Natural killer cell (primary cell): ENCODE results near the gene KLK2. TPM values are rescaled to one million over a fixed set of nuclear protein-coding genes. Genes with fewer than 3 reads are reported as not detected.

Experiments used
- ATAC-seq, 3 donors: fragments of 150-1000 bp in 2 of 3; fragments of 200-7000 bp in 1 of 3; cut with Tn5 transposase; 1 replicate in 1 of 3; 2 replicates in 2 of 3; pipeline ENCODE4 v1.10.0; 2021; ENCODE audit warnings: mild to moderate bottlenecking in 2 of 3, moderate library complexity in 2 of 3
- DNase-seq, 2 donors: peaks; one replicate each; pipeline versions ENCODE4 v3.0.0 to v3.0.0-alpha.2; 2013 to 2021; ENCODE audit warnings: mixed read lengths in 1 of 2
- H3K27ac ChIP-seq: one replicate; pipeline ENCODE4 v1.5.1; 2013; ENCODE audit warnings: mild to moderate bottlenecking, low read length
- H3K27me3 ChIP-seq: one replicate; pipeline ENCODE4 v1.6.1; 2013; ENCODE audit warnings: low read length; ENCODE audit not compliant: control insufficient read depth, insufficient read depth
- H3K36me3 ChIP-seq: one replicate; pipeline ENCODE4 v1.6.1; 2013; ENCODE audit warnings: low read length; ENCODE audit not compliant: control insufficient read depth, insufficient read depth
- H3K4me1 ChIP-seq: one replicate; pipeline ENCODE4 v1.6.1; 2013; ENCODE audit warnings: low read length; ENCODE audit not compliant: control insufficient read depth, insufficient read depth
- H3K4me3 ChIP-seq: one replicate; pipeline ENCODE4 v1.5.1; 2013; ENCODE audit warnings: low read length
- H3K9me3 ChIP-seq: one replicate; pipeline ENCODE4 v1.6.1; 2013; ENCODE audit warnings: low read length; ENCODE audit not compliant: control insufficient read depth, insufficient read depth
- H3K27ac Mint-ChIP-seq, 2 donors: one replicate each; pipeline ENCODE4 v1.8.0; 2022; ENCODE audit warnings: mild to moderate bottlenecking in 2 of 2, mixed read lengths in 2 of 2, moderate library complexity in 1 of 2
- H3K27me3 Mint-ChIP-seq, 2 donors: one replicate each; pipeline ENCODE4 v1.8.0; 2022; ENCODE audit warnings: low read depth in 2 of 2, mixed read lengths in 2 of 2
- H3K36me3 Mint-ChIP-seq: one replicate; pipeline ENCODE4 v1.8.0; 2022; ENCODE audit warnings: mixed read lengths
- H3K4me1 Mint-ChIP-seq, 2 donors: one replicate each; pipeline ENCODE4 v1.8.0; 2022; ENCODE audit warnings: mixed read lengths in 2 of 2
- H3K4me3 Mint-ChIP-seq: one replicate; pipeline ENCODE4 v1.8.0; 2022; ENCODE audit warnings: mild to moderate bottlenecking, moderate library complexity, mixed read lengths
- H3K9me3 Mint-ChIP-seq, 2 donors: one replicate each; pipeline ENCODE4 v1.8.0; 2022; ENCODE audit warnings: mixed read lengths in 2 of 2
- CTCF ChIP-seq: fragments of 200-600 bp; IDR thresholded peaks from one replicate; pipeline ENCODE4 v1.8.0; 2022; ENCODE audit warnings: antibody characterized with exemption
- WGBS: methylation state at CpG from one replicate; pipeline ENCODE4 v1.1.7; 2013; ENCODE audit warnings: missing lambda C conversion rate; ENCODE audit not compliant: insufficient coverage; 5-methylcytosine and 5-hydroxymethylcytosine counted together
- intact Hi-C: fragments of 100-400 bp; cut with micrococcal nuclease; formaldehyde crosslinking; loops from one replicate; pipeline ENCODE4 v1.14.2; 2022
- total RNA-seq, 4 donors: library from RNA; stranded (reverse); fragments of 120-200 nt in 1 of 4; gene quantifications; one replicate each; pipeline versions ENCODE4 v1.2.3 to v1.2.4, GENCODE V29; 2013 to 2022

The KLK2 gene
- total RNA-seq, 3 donors from 2014 or later (not counting 1 experiment from before 2014, with no cell fraction given): not detected

GRCh38 chr19:50838239-50838638 is 35.0 kb upstream of the KLK2 start:
- ATAC-seq (peak in 1 of 3 donors; percentile 35), DNase-seq (peak in 1 of 2 donors; percentile 13)
- no peaks in the 10 kb centered on the region for H3K9me3 ChIP-seq
- TF ChIP-seq CTCF: no peak
- H3K27ac ChIP-seq: no peak overlapping the region
- Mint-ChIP-seq H3K4me1 (peaks cover 5 to 21% of the 10 kb centered on the region in 2 donors), H3K36me3 (peaks cover 2% of the 10 kb centered on the region), H3K4me3 (no peak overlapping the region), H3K27ac (no peak overlapping the region), H3K27me3 (peaks cover 15 to 24% of the 10 kb centered on the region in 2 donors), H3K9me3 (peaks cover 0 to 2% of the 10 kb centered on the region in 2 donors)
- intact Hi-C loops: no loop called here
- H3K4me3 ChIP-seq: no peak overlapping the region
- WGBS: 17% methylated on average over 6 of the region's 6 CpGs
- H3K4me1 ChIP-seq: peaks cover 12% of the 10 kb centered on the region
- H3K36me3 ChIP-seq: no peaks in the 10 kb centered on the region
- H3K27me3 ChIP-seq: peaks cover 8% of the 10 kb centered on the region

- no peak for DNase-seq
- TF ChIP-seq CTCF: no peak
- Histone ChIP-seq H3K36me3 (no peaks in the 10 kb centered on the region), H3K9me3 (peaks cover 4% of the 10 kb centered on the region), H3K4me1 (peaks cover 12% of the 10 kb centered on the region), H3K4me3 (no peak overlapping the region), H3K27me3 (peaks cover 8% of the 10 kb centered on the region), H3K27ac (no peak overlapping the region)
- 85% methylated on average over 9 of the region's 10 CpGs for WGBS
- Mint-ChIP-seq H3K4me1 (peaks cover 5 to 20% of the 10 kb centered on the region in 2 donors), H3K9me3 (peaks cover 0 to 3% of the 10 kb centered on the region in 2 donors), H3K4me3 (no peak overlapping the region), H3K27ac (no peak overlapping the region), H3K36me3 (peaks cover 7% of the 10 kb centered on the region), H3K27me3 (peaks cover 23 to 28% of the 10 kb centered on the region in 2 donors)
- ATAC-seq: no peak
- intact Hi-C loops: no loop called here
Measured at GRCh38 chr19:50839712-50840655, 33.3 kb upstream of the KLK2 start.

GRCh38 chr19:50842130-50842529 is 31.1 kb upstream of the KLK2 start:
- Histone ChIP-seq H3K4me1 (no peaks in the 10 kb centered on the region), H3K36me3 (no peaks in the 10 kb centered on the region), H3K27ac (no peak overlapping the region), H3K9me3 (peaks cover 4% of the 10 kb centered on the region), H3K4me3 (no peak overlapping the region), H3K27me3 (no peaks in the 10 kb centered on the region)
- DNase-seq (no peak), ATAC-seq (no peak)
- intact Hi-C loops: no loop called here
- Mint-ChIP-seq H3K27ac (no peak overlapping the region), H3K9me3 (peaks cover 0 to 3% of the 10 kb centered on the region in 2 donors), H3K4me3 (no peak overlapping the region), H3K36me3 (peaks cover 7% of the 10 kb centered on the region), H3K4me1 (peaks cover 1 to 3% of the 10 kb centered on the region in 2 donors), H3K27me3 (peaks cover 12 to 29% of the 10 kb centered on the region in 2 donors)
- WGBS: 96% methylated on average over 6 of the region's 6 CpGs
- no peak for TF ChIP-seq CTCF
